GM12878 (cell line): Measurements from ENCODE around the gene MTF1. TPM values are rescaled to one million over a fixed set of nuclear protein-coding genes. Genes with fewer than 3 reads are reported as not detected.

Experiments
- ATAC-seq: fragments of 200-7000 bp; cut with Tn5 transposase; 3 replicates; pipeline ENCODE4 v1.9.1; 2020; ENCODE audit warnings: mild to moderate bottlenecking, moderate library complexity
- BruUV-seq: library from RNA; stranded (reverse); fragments of 400-500 nt; replicated peaks from 2 replicates; lab custom pipeline; 2021; lab: Mats Ljungman, UMichigan
- CTCF ChIA-PET: fragments of 300-600 bp; sonication (Branson Sonifier 250); formaldehyde crosslinking; extraction: SDS; loops from one replicate; lab custom pipeline; 2021; ENCODE audit warnings: inconsistent platforms; lab: Yijun Ruan, JAX
- POLR2A ChIA-PET: fragments of 350-600 bp; formaldehyde crosslinking; extraction: SDS; loops from one replicate; lab custom pipeline; 2021; ENCODE audit warnings: inconsistent platforms; lab: Charles Lee
- RAD21 ChIA-PET: fragments of 300-600 bp; sonication (Branson Sonifier 250); formaldehyde crosslinking; loops from one replicate; lab custom pipeline; 2023; ENCODE audit warnings: antibody characterized with exemption; ENCODE audit not compliant: unreplicated experiment; lab: Charles Lee
- SMC1A ChIA-PET: fragments of 300-600 bp; sonication (Branson Sonifier 250); formaldehyde crosslinking; loops from one replicate; lab custom pipeline; 2023; ENCODE audit not compliant: unreplicated experiment, uncharacterized antibody; lab: Charles Lee
- DNase-seq: peaks from one replicate; pipeline ENCODE4 v3.0.0-alpha.2; 2011; ENCODE audit warnings: low read depth, low spot score
- FAIRE-seq: peaks from 3 replicates; lab custom pipeline; 2011; peaks lifted over from hg19 to GRCh38; lab: Jason Lieb, UNC
- H2AFZ ChIP-seq: 2 replicates; pipeline ENCODE4 v1.6.0; 2011; ENCODE audit warnings: low read depth, low read length, control low read depth; ENCODE audit not compliant: control insufficient read depth
- H3K27ac ChIP-seq: 2 replicates; pipeline ENCODE4 v1.5.1; 2011; ENCODE audit warnings: control low read depth; ENCODE audit not compliant: control insufficient read depth, insufficient read depth
- H3K27me3 ChIP-seq, 2 experiments: replicated peaks in 1 of 2; 2 replicates each; pipeline versions ENCODE4 v1.6.0 to v1.6.1; 2011; ENCODE audit warnings: low read length in 1 of 2; ENCODE audit not compliant: control insufficient read depth in 2 of 2, insufficient read depth in 2 of 2
- H3K36me3 ChIP-seq, 2 experiments: 2 replicates each; pipeline ENCODE4 v1.5.1; 2011; ENCODE audit warnings: low read length in 1 of 2; ENCODE audit not compliant: control insufficient read depth in 2 of 2, insufficient read depth in 2 of 2
- H3K4me1 ChIP-seq: 2 replicates; pipeline ENCODE4 v1.6.1; 2011; ENCODE audit warnings: mild to moderate bottlenecking, low read length, moderate library complexity, mixed read lengths; ENCODE audit not compliant: control insufficient read depth, insufficient read depth
- H3K4me2 ChIP-seq: 2 replicates; pipeline ENCODE4 v1.6.0; 2011; ENCODE audit warnings: control low read depth; ENCODE audit not compliant: control insufficient read depth, insufficient read depth
- H3K4me3 ChIP-seq: fragments of 200-600 bp; sonication (generic); 2 replicates; pipeline ENCODE4 v1.5.1; 2016
- H3K79me2 ChIP-seq: 2 replicates; pipeline ENCODE4 v1.6.0; 2011; ENCODE audit warnings: low read length; ENCODE audit not compliant: control insufficient read depth, insufficient read depth
- H3K9ac ChIP-seq: 2 replicates; pipeline ENCODE4 v1.8.0; 2011; ENCODE audit warnings: low read length, control low read depth, mixed read lengths; ENCODE audit not compliant: control insufficient read depth, insufficient read depth
- H3K9me3 ChIP-seq: replicated peaks from 3 replicates; pipeline ENCODE4 v1.5.1; 2011; ENCODE audit warnings: mild to moderate bottlenecking, low read length; ENCODE audit not compliant: control insufficient read depth, insufficient read depth
- H4K20me1 ChIP-seq: 2 replicates; pipeline ENCODE4 v1.6.0; 2011; ENCODE audit not compliant: control insufficient read depth, insufficient read depth
- ATF2 ChIP-seq: IDR thresholded peaks from 2 replicates; pipeline ENCODE4 v1.6.1; 2012; ENCODE audit warnings: low read length, inconsistent platforms
- BCL3 ChIP-seq: IDR thresholded peaks from 2 replicates; pipeline ENCODE4 v1.6.1; 2011; ENCODE audit warnings: borderline replicate concordance, low read depth, mild to moderate bottlenecking, moderate library complexity, low read length; ENCODE audit not compliant: insufficient read depth, poor library complexity, severe bottlenecking
- CEBPB ChIP-seq, 2 experiments: fragments of 150-350 bp in 1 of 2; IDR thresholded peaks; 2 replicates each; pipeline ENCODE4 v1.6.1; 2012 to 2014; ENCODE audit warnings: low read depth in 2 of 2, low read length in 2 of 2, borderline replicate concordance in 1 of 2, inconsistent platforms in 1 of 2
- CREM ChIP-seq: IDR thresholded peaks from 2 replicates; pipeline ENCODE4 v1.6.1; 2014; ENCODE audit warnings: antibody characterized with exemption, low read depth
- FOS ChIP-seq: IDR thresholded peaks from 3 replicates; pipeline ENCODE4 v1.6.1; 2011; ENCODE audit warnings: borderline replicate concordance; ENCODE audit not compliant: insufficient read length; ENCODE audit errors: extremely low read depth
- IKZF1 ChIP-seq: fragments of 450-650 bp; conservative IDR thresholded peaks from 2 replicates; pipeline ENCODE4 v1.6.1; 2017; ENCODE audit warnings: antibody characterized with exemption, mild to moderate bottlenecking
- MAX ChIP-seq: IDR thresholded peaks from 2 replicates; pipeline ENCODE4 v1.6.1; 2012; ENCODE audit warnings: low read depth, low read length, improper control_type of control experiment
- MEF2A ChIP-seq: IDR thresholded peaks from 2 replicates; pipeline ENCODE4 v1.6.1; 2011; ENCODE audit warnings: low read depth, mild to moderate bottlenecking, low read length, moderate library complexity; ENCODE audit not compliant: insufficient read depth
- MXI1 ChIP-seq: fragments of 150-350 bp; IDR thresholded peaks from 2 replicates; pipeline ENCODE4 v1.6.1; 2011; ENCODE audit warnings: low read depth, mild to moderate bottlenecking, inconsistent platforms, low read length, improper control_type of control experiment
- MYB ChIP-seq: fragments of 150-350 bp; IDR thresholded peaks from 2 replicates; pipeline ENCODE4 v1.6.1; 2014; ENCODE audit warnings: mild to moderate bottlenecking, low read depth, low read length, borderline replicate concordance
- MYC ChIP-seq: IDR thresholded peaks from 2 replicates; pipeline ENCODE4 v1.6.1; 2011; ENCODE audit warnings: mild to moderate bottlenecking, low read length, moderate library complexity, inconsistent platforms; ENCODE audit not compliant: insufficient read depth, insufficient replicate concordance, insufficient read length, severe bottlenecking
- NKRF ChIP-seq: fragments of 450-650 bp; conservative IDR thresholded peaks from 2 replicates; pipeline ENCODE4 v1.6.1; 2017; ENCODE audit warnings: mild to moderate bottlenecking, moderate library complexity
- POLR2AphosphoS5 ChIP-seq: IDR thresholded peaks from 2 replicates; pipeline ENCODE4 v1.6.1; 2011; ENCODE audit warnings: mild to moderate bottlenecking, low read length, inconsistent platforms
- RAD51 ChIP-seq: fragments of 450-650 bp; IDR thresholded peaks from 2 replicates; pipeline ENCODE4 v1.6.1; 2016; ENCODE audit warnings: moderate library complexity, mild to moderate bottlenecking, inconsistent platforms
- SIN3A ChIP-seq: IDR thresholded peaks from 2 replicates; pipeline ENCODE4 v1.6.1; 2012; ENCODE audit warnings: low read depth, low read length, improper control_type of control experiment
- TCF12 ChIP-seq: IDR thresholded peaks from 2 replicates; pipeline ENCODE4 v1.6.1; 2011; ENCODE audit warnings: low read depth, mild to moderate bottlenecking, low read length
- TCF7 ChIP-seq: IDR thresholded peaks from 2 replicates; pipeline ENCODE4 v1.6.1; 2014; ENCODE audit warnings: antibody characterized with exemption, borderline replicate concordance
- YY1 ChIP-seq: IDR thresholded peaks from 2 replicates; pipeline ENCODE4 v1.6.1; 2011; ENCODE audit warnings: low read depth, mild to moderate bottlenecking, low read length
- WGBS: methylation state at CpG from one replicate; pipeline ENCODE4 v1.1.6; 2016; ENCODE audit warnings: low lambda C conversion rate; ENCODE audit not compliant: insufficient replicate concordance, insufficient coverage; ENCODE audit errors: missing lambda C conversion rate; 5-methylcytosine and 5-hydroxymethylcytosine counted together
- in situ Hi-C: fragments of 300-500 bp; cut with MboI; formaldehyde crosslinking; loops from 9 replicates; pipeline ENCODE4 v1.14.3; 2018; ENCODE audit warnings: mixed read lengths
- intact Hi-C: fragments of 100-400 bp; cut with micrococcal nuclease; formaldehyde crosslinking; loops from one replicate; pipeline ENCODE4 v1.14.2; 2022; ENCODE audit not compliant: unreplicated experiment
- polyA plus RNA-seq, 11 experiments: library from polyadenylated mRNA; depleted of rRNA in 4 of 11; unstranded in 6 of 11; stranded (reverse) in 5 of 11; fragments of >200 nt; fragmentation: Nextera tagmentation in 4 of 11; fragmentation: Illumina TruSeq in 1 of 11; extraction: Ambion mirVana in 4 of 11; extraction: Trizol in 1 of 11; gene quantifications; 1 replicate in 1 of 11; 2 replicates in 10 of 11; pipeline versions ENCODE4 v1.2.1 to v1.2.3, GENCODE V29; 2011 to 2016; ENCODE audit warnings: inconsistent platforms in 2 of 11, missing spikeins in 2 of 11, low read depth in 1 of 11
- total RNA-seq, 4 experiments: library from RNA; depleted of rRNA in 3 of 4; stranded (reverse); fragments of >200 nt in 3 of 4; fragmentation: Illumina TruSeq in 1 of 4; extraction: Trizol in 1 of 4; gene quantifications; 2 replicates each; pipeline versions ENCODE4 v1.2.1 to v1.2.3, GENCODE V29; 2013 to 2021

The MTF1 gene
- total and polyA plus RNA-seq, 10 of the 15 experiments (the other 5 are each of a cell fraction or from before 2014, with no cell fraction given): 2.2 to 20.4 (median 6.7) TPM

- DNase-seq: no peak
- no TSS peak for BruUV-seq
- in situ Hi-C loops: no loop called here
- Histone ChIP-seq H3K4me1 (peaks cover 17% of the 10 kb centered on the region), H2AFZ (no peak overlapping the region), H3K9ac (no peak overlapping the region), H3K36me3 (peaks cover 0 to 4% of the 10 kb centered on the region in 2 experiments; a peak in 1 of 4 replicates), H3K79me2 (no peaks in the 10 kb centered on the region; the same call in 1 of the 2 replicates), H3K9me3 (no peaks in the 10 kb centered on the region), H3K4me2 (peak overlapping the region; percentile 85), H3K4me3 (no peak overlapping the region; the same call in 1 of the 2 replicates), H3K27me3 (no peaks in the 10 kb centered on the region; a peak in 1 of 4 replicates), H4K20me1 (no peaks in the 10 kb centered on the region), H3K27ac (no peak overlapping the region)
- RAD21 ChIA-PET: interaction anchor here (1.1 to 1.4 kb wide), 3 partner anchors 12 to 64 kb away, joined by 3 to 4 read pairs (median 4); partner anchors contain the start of genes C1orf122, MTF1 and YRDC
- SMC1A ChIA-PET: no interaction called here
- FAIRE-seq: no peak
- CTCF ChIA-PET: interaction anchor here (1.1 kb wide), 1 partner anchor 114 kb away, joined by 4 read pairs; no protein-coding TSS in a partner anchor
- intact Hi-C loops: loop anchor here (5.0 kb wide), 1 partner anchor 98 kb away; no protein-coding TSS in a partner anchor
- ATAC-seq: peak; percentile 26; the same call in 1 of the 3 replicates
- POLR2A ChIA-PET: no interaction called here
- WGBS: 93% methylated on average over 22 of the region's 22 CpGs
- TF ChIP-seq POLR2AphosphoS5: no peak
- TF ChIP-seq RAD51: no peak
- TF ChIP-seq YY1: no peak
- TF ChIP-seq BCL3: no peak
- TF ChIP-seq MEF2A: no peak
- TF ChIP-seq MXI1: peak; percentile 53; the same call in 1 of the 2 replicates
- TF ChIP-seq CREM: no peak
- no peak for TF ChIP-seq MYC
- 0 out of 2 replicates have a peak, but pooled peaks have one; percentile 22 for TF ChIP-seq NKRF
- TF ChIP-seq FOS: no peak
- no peak for TF ChIP-seq MYB
- TF ChIP-seq CEBPB (IDR thresholded peaks at IDR 0.05; ENCODE audit: borderline replicate concordance in 1 of 2, low read depth in 2 of 2, low read length in 2 of 2): no peak
- 0 out of 2 replicates have a peak, but pooled peaks have one; percentile 64 for TF ChIP-seq SIN3A
- TF ChIP-seq IKZF1: 0 out of 2 replicates have a peak, but pooled peaks have one; percentile 29
- no peak for TF ChIP-seq MAX
- TF ChIP-seq TCF12: no peak
- TF ChIP-seq TCF7: no peak
- no peak for TF ChIP-seq ATF2
Measured at GRCh38 chr1:37795340-37796125, 63.9 kb downstream of the MTF1 start.
